HG03039 (cell line): Measurements from ENCODE around the gene NNAT.

ENCODE experiments used
- ATAC-seq: cut with Tn5 transposase; IDR thresholded peaks from one replicate; pipeline ENCODE4 v1.9.1; 2021; ENCODE audit warnings: mild to moderate bottlenecking, moderate library complexity; ENCODE audit not compliant: unreplicated experiment

NNAT gene

GRCh38 chr20:37565134-37565811, 44.2 kb downstream of the NNAT start:
- no peak for ATAC-seq

- ATAC-seq: no peak
These were observed 45.7 kb downstream of the NNAT start for GRCh38 chr20:37566590-37567330.

GRCh38 chr20:37567331-37567665, 46.2 kb downstream of the NNAT start:
- no peak for ATAC-seq

GRCh38 chr20:37567671-37568588, 46.9 kb downstream of the NNAT start:
- ATAC-seq: no peak

GRCh38 chr20:37570419-37570818, 49.4 kb downstream of the NNAT start:
- no peak for ATAC-seq

- ATAC-seq: no peak
These were observed 50.0 kb downstream of the NNAT start for GRCh38 chr20:37571033-37571432.
